ENCODE measurements around the gene ZFR2. TPM values are rescaled to one million over a fixed set of nuclear protein-coding genes. Genes with fewer than 3 reads are reported as not detected.

The ZFR2 gene
- total RNA-seq, 3 donors from 2014 or later, result 0.66 TPM; not detected in 2

DNA sequence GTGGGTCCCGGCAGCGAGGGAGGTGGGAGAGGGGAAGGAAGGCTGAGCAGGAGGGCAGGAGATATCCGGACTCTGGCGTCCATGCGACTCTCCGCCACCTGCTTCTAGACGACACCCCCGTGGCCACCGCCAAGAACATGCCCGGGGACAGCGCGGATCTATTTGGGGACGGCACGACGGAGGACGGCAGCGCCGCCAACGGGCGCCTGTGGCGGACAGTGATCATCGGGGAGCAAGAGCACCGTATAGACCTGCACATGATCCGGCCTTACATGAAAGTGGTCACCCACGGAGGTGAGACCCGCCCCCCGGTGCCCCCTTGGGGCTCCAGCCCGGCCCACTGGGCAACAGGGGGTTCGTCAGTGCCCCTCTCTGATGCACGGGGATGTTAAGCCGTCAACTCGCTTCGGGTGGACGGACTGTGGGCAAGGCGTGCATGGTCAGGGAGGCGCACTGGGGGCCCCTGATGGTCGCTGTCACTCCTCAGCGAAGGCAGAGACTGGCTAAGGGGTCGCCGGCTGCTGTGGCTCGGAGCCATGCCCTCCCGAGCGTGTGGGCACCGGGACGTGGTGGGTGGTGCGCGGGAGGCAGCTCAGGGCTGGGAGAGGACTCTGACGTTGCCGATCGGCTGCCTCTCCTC lies 38.9 kb upstream of the ZFR2 start:
- DNase-seq (no peak), ATAC-seq (no peak)
- Histone ChIP-seq H3K36me3 (ENCODE audit: low read depth) (no peaks in the 10 kb centered on the region), H3K9me3 (peaks cover 8% of the 10 kb centered on the region), H3K4me1 (ENCODE audit: low read depth) (no peaks in the 10 kb centered on the region), H3K4me3 (no peak overlapping the region)
- intact Hi-C loops (cut with DNase I, micrococcal nuclease), result no loop called here
- TF ChIP-seq, protein P1, sequence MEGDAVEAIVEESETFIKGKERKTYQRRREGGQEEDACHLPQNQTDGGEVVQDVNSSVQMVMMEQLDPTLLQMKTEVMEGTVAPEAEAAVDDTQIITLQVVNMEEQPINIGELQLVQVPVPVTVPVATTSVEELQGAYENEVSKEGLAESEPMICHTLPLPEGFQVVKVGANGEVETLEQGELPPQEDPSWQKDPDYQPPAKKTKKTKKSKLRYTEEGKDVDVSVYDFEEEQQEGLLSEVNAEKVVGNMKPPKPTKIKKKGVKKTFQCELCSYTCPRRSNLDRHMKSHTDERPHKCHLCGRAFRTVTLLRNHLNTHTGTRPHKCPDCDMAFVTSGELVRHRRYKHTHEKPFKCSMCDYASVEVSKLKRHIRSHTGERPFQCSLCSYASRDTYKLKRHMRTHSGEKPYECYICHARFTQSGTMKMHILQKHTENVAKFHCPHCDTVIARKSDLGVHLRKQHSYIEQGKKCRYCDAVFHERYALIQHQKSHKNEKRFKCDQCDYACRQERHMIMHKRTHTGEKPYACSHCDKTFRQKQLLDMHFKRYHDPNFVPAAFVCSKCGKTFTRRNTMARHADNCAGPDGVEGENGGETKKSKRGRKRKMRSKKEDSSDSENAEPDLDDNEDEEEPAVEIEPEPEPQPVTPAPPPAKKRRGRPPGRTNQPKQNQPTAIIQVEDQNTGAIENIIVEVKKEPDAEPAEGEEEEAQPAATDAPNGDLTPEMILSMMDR (IDR thresholded peaks at IDR 0.05), result no peak

DNA sequence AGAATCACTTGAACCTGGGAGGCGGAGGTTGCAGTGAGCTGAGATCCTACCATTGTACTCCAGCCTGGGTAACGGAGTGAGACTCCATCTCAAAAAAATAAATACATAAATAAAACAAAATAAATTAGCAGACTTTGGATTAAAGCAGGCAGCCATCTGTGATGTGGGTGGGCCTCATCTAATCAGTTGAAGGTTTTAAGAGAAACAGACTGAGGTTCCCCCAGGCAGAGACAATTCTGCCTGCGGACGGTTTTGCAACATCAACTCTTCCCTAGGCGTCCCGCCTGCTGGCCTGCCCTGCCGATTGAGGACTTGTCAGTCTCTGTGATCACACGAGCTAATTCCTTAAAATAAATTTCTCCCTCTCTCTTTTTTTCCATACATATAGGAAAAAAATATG lies 35.4 kb upstream of the ZFR2 start:
- ATAC-seq (no peak), DNase-seq (no peak)
- TF ChIP-seq, protein P1 (IDR thresholded peaks at IDR 0.05), result no peak
- no peak overlapping the region for H3K4me3 ChIP-seq
- no peaks in the 10 kb centered on the region for H3K36me3 ChIP-seq (ENCODE audit: low read depth)
- H3K9me3 ChIP-seq, result no peaks in the 10 kb centered on the region
- intact Hi-C loops (cut with DNase I, micrococcal nuclease), result no loop called here
- H3K4me1 ChIP-seq (ENCODE audit: low read depth), result no peaks in the 10 kb centered on the region

DNA sequence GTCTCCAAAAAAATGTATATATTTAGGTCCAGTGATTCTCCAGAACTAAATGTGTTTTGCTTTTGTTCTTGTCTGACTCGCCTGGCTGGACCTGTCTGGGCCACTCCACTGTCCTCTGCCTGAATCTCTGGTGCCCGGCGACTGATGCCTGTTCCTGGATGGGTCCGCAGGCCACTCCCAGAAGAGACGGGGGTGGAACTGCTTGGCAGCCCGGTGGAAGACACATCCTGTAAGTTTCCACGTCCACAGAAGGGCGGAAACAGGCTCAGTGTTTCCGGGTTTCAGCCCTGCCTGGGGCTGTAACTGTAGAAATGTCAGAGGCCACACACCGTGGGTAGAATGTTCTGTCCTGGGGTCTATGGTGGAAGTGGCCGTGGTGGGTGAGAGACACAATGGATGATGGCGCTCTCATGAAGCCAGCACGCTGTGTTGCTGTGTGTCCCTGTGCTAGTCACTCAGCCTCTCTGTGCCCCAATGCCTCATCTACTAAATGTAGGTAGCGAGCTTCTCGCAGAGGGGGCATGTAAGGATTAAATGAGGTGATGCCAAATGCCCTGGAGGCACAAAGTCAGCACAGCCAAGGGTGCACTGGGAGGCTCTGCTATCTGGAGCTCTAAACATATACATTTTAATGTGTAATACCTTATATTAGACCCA lies 33.6 kb upstream of the ZFR2 start:
- DNase-seq (no peak), ATAC-seq (no peak)
- H3K4me3 ChIP-seq, result no peak overlapping the region
- intact Hi-C loops (cut with DNase I, micrococcal nuclease), result no loop called here
- TF ChIP-seq, protein P1 (IDR thresholded peaks at IDR 0.05), result no peak
- no peaks in the 10 kb centered on the region for H3K4me1 ChIP-seq (ENCODE audit: low read depth)
- no peaks in the 10 kb centered on the region for H3K36me3 ChIP-seq (ENCODE audit: low read depth)
- H3K9me3 ChIP-seq, result no peaks in the 10 kb centered on the region

DNA sequence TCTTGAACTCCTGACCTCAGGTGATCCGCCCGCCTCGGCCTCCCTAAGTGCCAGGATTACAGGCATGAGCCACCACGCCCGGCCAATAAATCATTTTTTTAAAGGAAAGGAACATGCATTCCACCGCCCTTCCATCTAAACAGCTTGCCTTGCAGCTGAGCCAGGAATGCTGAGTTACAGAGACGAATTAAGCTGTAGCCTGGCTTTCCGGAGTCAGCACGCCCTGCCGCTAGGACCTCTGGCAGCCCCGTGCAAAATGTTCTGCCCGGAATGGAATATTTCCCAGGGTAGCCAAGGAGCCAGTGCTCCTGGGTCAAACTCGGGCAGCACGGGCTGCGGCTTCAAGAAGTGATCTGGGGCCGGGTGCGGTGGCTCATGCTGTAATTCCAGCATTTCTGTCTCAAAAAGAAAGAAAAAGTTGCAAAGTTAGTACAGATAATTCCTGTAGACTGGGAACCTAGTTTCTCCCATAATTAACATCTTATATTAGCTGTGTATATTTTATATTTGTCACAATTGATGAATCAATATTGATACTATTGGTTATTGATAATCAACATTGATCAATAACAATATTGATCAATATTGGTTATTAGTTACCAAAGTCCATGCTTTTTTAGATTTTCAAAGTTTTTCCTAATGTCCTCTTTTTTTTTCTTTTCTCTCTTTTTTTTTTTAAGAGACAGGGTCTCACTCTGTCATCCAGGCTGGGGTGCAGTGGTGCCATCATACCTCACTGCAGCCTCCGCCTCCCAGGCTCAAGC lies 30.9 kb upstream of the ZFR2 start:
- intact Hi-C loops (cut with DNase I, micrococcal nuclease), result no loop called here
- TF ChIP-seq, protein P1 (IDR thresholded peaks at IDR 0.05), result no peak
- no peaks in the 10 kb centered on the region for H3K4me1 ChIP-seq (ENCODE audit: low read depth)
- ATAC-seq, result peak; percentile 27
- DNase-seq, result peak in 1 of 3 donors; percentile 4
- no peaks in the 10 kb centered on the region for H3K9me3 ChIP-seq
- H3K4me3 ChIP-seq, result no peak overlapping the region
- no peaks in the 10 kb centered on the region for H3K36me3 ChIP-seq (ENCODE audit: low read depth)

DNA sequence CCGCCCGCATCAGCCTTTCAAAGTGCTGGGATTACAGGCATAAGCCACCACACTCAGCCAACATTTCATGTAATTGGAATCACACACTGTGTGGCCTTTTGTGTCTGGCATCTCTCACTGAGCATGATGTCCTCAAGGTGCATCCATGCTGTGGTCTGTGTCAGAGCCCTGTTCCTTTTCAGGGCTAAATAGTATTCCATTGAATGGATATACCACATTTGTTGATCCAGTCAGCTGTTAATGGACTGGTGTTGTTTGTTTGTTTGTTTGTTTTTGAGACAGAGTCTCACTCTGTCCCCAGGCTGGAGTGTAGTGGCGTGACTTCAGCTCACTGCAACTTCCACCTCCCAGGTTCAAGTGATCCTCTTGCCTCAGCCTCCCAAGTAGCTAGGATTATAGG lies 29.6 kb upstream of the ZFR2 start:
- Histone ChIP-seq H3K4me1 (ENCODE audit: low read depth) (no peaks in the 10 kb centered on the region), H3K36me3 (ENCODE audit: low read depth) (no peaks in the 10 kb centered on the region), H3K9me3 (no peaks in the 10 kb centered on the region), H3K4me3 (no peak overlapping the region)
- ATAC-seq (no peak), DNase-seq (no peak)
- TF ChIP-seq, protein P1 (IDR thresholded peaks at IDR 0.05), result no peak
- intact Hi-C loops (cut with DNase I, micrococcal nuclease), result no loop called here
